Urinary bladder (tissue), 4 donors: Measurements from ENCODE around the gene METTL8. TPM values are rescaled to one million over a fixed set of nuclear protein-coding genes. Genes with fewer than 3 reads are reported as not detected.
A peak's percentile ranks its signal among the peaks of the same experiment; 100 is the strongest.
"Not testable (repeated sequence)": the region's sequence is repeated elsewhere in the genome, so short reads cannot be mapped to it uniquely, and the experiment has no call there.

Experiments used
- DNase-seq: peaks from one replicate; pipeline ENCODE4 v3.0.0-alpha.2; 2015; ENCODE audit errors: extremely low spot score
- H3K27ac ChIP-seq: one replicate; pipeline ENCODE4 v1.5.1; 2013; ENCODE audit warnings: low read depth, mild to moderate bottlenecking, moderate library complexity
- H3K36me3 ChIP-seq: one replicate; pipeline ENCODE4 v1.6.1; 2013; ENCODE audit warnings: mild to moderate bottlenecking, moderate library complexity; ENCODE audit not compliant: insufficient read depth
- H3K4me1 ChIP-seq: one replicate; pipeline ENCODE4 v1.6.1; 2013; ENCODE audit warnings: mild to moderate bottlenecking, moderate library complexity; ENCODE audit not compliant: insufficient read depth
- H3K4me3 ChIP-seq: one replicate; pipeline ENCODE4 v1.5.1; 2013; ENCODE audit warnings: low read depth, low read length
- WGBS: extraction: QIAGEN DNeasy Blood & Tissue Kit; methylation state at CpG from one replicate; pipeline ENCODE4 v1.1.7; 2013; 5-methylcytosine and 5-hydroxymethylcytosine counted together
- polyA plus RNA-seq: library from polyadenylated mRNA; stranded (reverse); fragments of 200-250 nt; gene quantifications from one replicate; pipeline ENCODE4 v1.2.3, GENCODE V29; 2013
- total RNA-seq: library from RNA; depleted of rRNA; stranded (reverse); fragments of >200 nt; gene quantifications from one replicate; pipeline ENCODE4 v1.2.3, GENCODE V29; 2014
- donor health status: healthy with polysubstance abuse.
- donor health status: healthy.

METTL8 gene
- total and polyA plus RNA-seq, 2 donors, result 13.1 to 31.2 TPM

DNA sequence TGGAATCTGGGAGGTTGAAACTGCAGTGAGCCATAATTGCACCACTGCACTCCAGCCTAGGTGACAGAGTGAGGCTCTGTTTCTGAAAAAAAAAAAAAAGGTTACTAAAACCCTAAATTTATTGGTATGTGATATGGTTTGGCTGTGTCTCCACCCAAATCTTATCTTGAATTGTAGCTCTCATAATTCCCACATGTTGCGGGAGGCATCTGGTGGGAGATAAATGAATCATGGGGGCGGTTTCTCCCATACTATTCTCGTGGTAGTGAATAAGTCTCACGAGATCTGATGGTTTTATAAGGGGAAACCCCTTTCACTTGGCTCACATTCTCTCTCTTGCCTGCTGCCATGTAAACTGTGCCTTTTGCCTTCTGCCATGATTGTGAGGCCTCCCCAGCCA lies 19.1 kb downstream of the METTL8 start:
- not testable (repeated sequence) for H3K4me3 ChIP-seq, H3K27ac ChIP-seq, DNase-seq, H3K36me3 ChIP-seq, H3K4me1 ChIP-seq
- WGBS, result 81% methylated on average over 4 of the region's 4 CpGs

DNA sequence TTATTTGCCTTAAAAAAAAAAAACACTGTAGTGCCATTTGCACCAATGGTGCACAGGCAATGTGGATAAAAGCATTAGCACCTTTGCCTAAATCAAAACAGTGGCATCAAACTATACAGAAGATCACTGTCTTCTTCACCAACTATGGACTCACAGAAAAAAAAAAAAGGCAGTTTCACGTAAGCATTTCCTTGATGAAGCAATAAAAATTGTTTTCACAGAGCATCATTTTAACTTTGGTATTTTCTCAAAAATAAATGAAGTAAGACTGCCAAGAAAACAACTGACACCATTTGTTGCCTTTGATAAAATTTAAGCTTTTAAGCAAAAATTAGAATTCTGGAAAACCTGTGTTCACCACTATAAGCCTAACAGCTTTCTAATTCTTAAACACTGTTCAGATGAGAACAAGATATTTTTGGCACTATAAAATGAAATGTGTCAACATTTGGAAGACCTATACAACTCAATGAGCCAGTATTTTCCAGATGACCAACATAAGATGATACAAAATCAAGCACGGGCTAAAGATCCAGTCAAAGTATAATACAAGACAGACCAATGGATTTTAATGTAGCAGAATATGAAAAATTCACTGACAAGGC lies 21.1 kb downstream of the METTL8 start:
- Histone ChIP-seq H3K4me3 (no peak overlapping the region), H3K36me3 (no peaks in the 10 kb centered on the region), H3K4me1 (no peaks in the 10 kb centered on the region), H3K27ac (peak overlapping the region; percentile 10)
- WGBS, result 55% methylated on average over 2 of the region's 2 CpGs
- no peak for DNase-seq

DNA sequence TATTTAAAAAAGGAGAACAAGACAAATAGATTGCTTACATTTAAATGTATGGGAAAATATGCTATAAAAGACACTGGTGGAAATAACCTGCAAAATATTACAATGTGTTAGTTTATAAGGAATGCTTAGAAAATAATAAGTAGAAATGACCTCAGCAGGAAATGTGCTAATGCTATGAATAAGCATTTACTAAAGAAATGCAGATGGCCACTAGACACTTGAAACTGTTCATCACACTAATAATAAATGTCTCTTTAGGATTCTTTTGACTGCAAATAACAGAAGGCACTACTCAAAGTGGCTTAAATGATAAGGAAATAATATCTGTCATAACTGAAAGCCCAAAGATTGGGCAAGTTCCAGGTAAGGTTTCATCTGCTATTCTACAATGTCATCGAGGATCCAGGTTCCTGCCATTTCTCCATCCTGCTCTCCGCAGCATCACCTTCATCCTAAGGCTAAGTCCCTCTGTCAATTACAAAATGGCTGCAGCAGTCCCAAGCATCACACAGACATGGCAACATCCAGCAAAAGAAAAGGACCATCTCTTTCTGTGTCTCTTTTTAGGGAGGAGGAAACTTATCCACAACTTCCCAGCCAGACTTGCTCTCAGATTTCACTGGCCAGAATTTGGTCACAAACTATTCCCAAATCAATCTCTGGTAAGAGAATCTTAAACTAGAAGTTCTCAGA lies 21.9 kb downstream of the METTL8 start:
- H3K4me3 ChIP-seq, result no peak overlapping the region
- no peak overlapping the region for H3K27ac ChIP-seq
- 87% methylated on average over 2 of the region's 2 CpGs for WGBS
- no peaks in the 10 kb centered on the region for H3K36me3 ChIP-seq
- no peak for DNase-seq
- no peaks in the 10 kb centered on the region for H3K4me1 ChIP-seq

DNA sequence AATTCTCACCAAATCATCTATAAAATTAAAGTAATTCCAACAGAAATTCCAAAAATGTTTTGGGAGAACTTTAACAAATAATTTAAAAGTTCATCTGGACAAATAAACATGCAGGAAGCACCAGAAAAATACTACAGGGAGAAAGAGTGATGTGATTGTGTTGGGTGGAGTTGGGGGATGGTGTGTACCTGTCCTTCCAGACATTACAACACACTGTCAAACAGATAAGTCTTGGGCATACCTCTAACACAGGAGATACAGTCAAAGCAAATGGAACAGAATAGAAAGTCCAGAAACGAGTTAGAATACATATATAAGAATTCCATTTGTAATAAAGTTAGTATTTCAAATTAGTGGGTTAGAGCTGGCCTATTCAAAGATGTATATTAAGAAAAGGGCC lies 22.6 kb downstream of the METTL8 start:
- WGBS, result 81% methylated on average over 1 of the region's 1 CpG
- Histone ChIP-seq H3K36me3 (no peaks in the 10 kb centered on the region), H3K4me1 (no peaks in the 10 kb centered on the region), H3K4me3 (no peak overlapping the region), H3K27ac (no peak overlapping the region)
- DNase-seq, result no peak

DNA sequence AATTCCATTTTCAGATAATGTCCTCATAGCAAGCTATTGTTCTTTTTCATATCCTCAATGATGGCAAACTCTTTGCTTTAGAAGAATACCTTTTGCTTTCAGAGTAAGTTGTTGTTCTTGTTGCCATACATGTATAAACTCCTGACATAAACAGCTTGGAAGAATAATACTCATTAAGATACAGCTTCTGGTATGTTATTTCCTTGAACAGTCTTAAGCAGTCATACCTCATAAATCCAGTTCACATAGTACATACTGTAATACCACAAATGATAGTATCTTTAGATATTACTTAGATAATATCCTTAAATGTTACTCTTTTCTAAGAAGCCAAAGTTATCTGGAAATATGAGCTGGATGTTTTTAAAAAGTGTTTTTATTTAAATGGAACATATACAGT lies 23.2 kb downstream of the METTL8 start:
- Histone ChIP-seq H3K27ac (no peak overlapping the region), H3K4me3 (no peak overlapping the region), H3K4me1 (no peaks in the 10 kb centered on the region), H3K36me3 (no peaks in the 10 kb centered on the region)
- DNase-seq, result no peak

DNA sequence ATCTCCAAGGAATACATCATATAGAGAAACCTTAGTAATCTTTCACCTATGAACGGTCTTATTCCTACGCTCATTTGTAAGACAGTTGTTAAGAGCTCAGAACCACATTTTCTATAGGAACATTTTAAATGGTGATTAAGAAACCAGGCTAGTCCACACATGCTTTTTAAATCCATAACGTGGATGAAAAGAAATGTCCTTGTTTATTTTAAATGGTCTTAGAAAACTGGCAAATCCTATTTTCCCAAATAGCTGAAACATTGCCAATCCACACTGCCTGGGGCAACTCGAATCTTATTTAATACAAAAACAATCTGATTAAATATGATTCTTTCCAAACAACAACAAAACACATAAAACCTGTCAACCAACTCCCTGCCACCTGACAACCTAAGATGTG lies 23.7 kb downstream of the METTL8 start:
- DNase-seq, result no peak
- WGBS, result 55% methylated on average over 4 of the region's 4 CpGs

DNA sequence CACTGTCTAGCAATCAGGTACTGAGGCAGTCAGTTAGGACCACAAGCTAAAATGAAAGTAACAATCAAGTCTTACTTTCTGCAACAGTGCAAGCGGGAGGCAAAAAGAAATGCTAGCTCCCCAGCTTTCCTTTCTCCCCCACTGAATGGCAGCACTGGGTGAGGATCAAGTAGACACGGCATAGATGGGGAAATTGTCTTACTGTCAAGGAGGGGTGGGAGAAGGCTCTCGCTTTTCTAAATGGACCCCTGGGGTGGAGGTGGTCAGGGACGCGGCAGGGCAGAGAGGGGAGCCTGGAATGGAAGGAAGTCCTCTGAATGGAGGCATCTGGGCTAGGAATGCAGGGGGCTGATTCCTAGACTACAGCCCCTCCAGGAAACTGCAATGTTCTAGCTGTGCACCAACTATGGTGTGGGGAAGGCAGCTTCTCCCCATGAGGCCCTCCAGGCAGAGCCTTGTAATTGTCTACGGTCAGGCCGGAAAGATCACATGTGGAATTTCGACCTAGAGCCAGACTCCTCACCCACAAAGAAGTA lies 24.3 kb downstream of the METTL8 start:
- Histone ChIP-seq H3K36me3 (no peaks in the 10 kb centered on the region), H3K27ac (no peak overlapping the region), H3K4me3 (no peak overlapping the region), H3K4me1 (no peaks in the 10 kb centered on the region)
- WGBS, result 62% methylated on average over 8 of the region's 8 CpGs
- DNase-seq, result no peak

More for the DNA sequence above, 23.7 kb downstream of the METTL8 start:
- Histone ChIP-seq H3K27ac (no peak overlapping the region), H3K4me3 (no peak overlapping the region), H3K4me1 (no peaks in the 10 kb centered on the region), H3K36me3 (no peaks in the 10 kb centered on the region)

DNA sequence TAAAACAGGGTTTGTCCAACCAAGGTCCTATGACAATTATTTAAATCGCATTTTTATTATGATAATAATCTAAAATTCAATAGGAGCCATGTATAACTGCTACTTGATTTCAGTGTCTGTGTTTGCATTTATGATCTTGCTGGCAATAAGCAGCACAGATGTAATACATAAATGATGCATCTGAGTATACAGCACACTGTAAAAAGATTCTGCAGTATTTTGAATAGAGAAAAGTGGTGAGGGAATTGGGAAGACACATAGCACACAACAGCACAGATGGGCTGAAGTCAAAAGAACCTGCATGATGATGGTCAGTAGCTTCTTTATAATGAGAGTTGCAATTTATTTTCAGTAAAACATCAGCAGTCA lies 26.1 kb downstream of the METTL8 start:
- Histone ChIP-seq H3K36me3 (no peaks in the 10 kb centered on the region), H3K4me1 (no peaks in the 10 kb centered on the region), H3K27ac (no peak overlapping the region), H3K4me3 (no peak overlapping the region)
- 96% methylated on average over 1 of the region's 1 CpG for WGBS
- DNase-seq, result no peak

DNA sequence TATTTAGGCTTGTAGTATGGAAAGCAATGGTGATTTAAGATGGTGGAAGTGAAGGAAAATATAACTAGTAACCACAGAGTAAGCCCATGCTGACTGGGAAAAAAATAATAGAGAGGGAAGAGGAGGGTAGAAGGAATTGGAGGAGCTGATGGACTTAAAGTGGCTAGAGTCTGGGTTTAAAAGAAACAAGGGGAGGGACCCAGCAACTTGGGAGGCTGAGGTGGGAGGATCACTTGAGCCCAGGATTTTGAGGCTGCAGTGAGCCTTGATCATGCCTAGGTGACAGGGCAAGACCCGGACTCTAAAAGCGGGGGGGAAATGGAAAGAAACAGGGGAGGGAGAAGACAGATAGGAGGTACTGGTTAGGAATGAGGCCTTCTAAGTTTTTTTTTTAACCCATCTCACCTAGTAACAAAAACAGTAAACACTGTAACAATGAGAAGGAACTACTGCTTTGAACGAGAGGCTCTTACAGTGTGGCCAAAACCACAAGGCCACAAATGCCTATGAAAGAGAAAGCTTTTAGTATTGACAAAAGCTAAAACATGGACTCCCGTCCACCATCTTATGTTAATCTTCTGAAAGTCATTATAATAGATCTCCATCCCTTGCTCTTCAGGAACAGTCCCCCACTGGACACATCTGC lies 26.6 kb downstream of the METTL8 start:
- DNase-seq, result no peak
- no peak overlapping the region for H3K4me3 ChIP-seq
- 96% methylated on average over 4 of the region's 4 CpGs for WGBS

DNA sequence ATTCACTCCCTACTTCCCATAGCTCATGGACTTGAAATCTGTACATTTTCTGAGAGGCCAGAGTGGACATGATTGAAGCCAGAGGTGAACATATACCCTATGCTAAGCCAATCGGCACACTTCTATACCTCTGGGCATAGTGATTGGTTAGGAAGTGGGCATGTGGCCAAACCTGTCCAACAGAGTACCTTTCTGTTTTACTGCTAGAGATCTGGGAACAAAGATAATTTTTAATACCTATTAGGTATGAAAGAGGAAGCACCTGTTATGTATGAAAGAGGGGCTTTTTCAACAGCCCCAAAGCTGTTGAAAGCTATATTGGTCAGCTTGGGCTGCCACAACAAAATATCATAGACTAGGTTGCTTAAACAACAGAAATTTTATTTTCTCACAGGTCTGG lies 27.7 kb downstream of the METTL8 start:
- no peaks in the 10 kb centered on the region for H3K36me3 ChIP-seq
- H3K27ac ChIP-seq, result no peak overlapping the region
- 86% methylated on average over 1 of the region's 1 CpG for WGBS
- DNase-seq, result no peak
- H3K4me1 ChIP-seq, result no peaks in the 10 kb centered on the region
- no peak overlapping the region for H3K4me3 ChIP-seq

More for the DNA sequence above, 26.6 kb downstream of the METTL8 start:
- Histone ChIP-seq H3K27ac (no peak overlapping the region), H3K36me3 (no peaks in the 10 kb centered on the region), H3K4me1 (no peaks in the 10 kb centered on the region)

DNA sequence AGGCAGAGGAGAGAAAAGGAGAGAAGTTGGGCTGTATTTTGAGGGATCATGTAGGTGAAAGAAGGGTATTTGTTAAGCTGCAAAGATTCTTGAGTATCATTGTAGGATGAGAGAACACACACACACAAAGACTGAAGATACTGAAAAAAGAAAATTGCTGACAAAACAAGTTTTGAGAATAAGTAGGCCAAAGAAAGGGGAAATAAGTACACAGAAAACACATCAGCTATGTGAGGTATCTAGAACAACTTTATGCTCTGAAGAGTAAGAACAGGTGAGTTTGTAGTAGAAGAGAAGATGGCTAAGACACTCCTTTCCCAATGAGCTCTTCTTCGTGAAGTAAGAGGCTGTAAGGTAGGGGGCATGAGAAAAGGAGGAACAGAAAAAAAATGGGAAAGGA lies 28.2 kb downstream of the METTL8 start:
- Histone ChIP-seq H3K4me1 (no peaks in the 10 kb centered on the region), H3K36me3 (no peaks in the 10 kb centered on the region), H3K4me3 (no peak overlapping the region), H3K27ac (no peak overlapping the region)
- no peak for DNase-seq
- WGBS, result 97% methylated on average over 1 of the region's 1 CpG

DNA sequence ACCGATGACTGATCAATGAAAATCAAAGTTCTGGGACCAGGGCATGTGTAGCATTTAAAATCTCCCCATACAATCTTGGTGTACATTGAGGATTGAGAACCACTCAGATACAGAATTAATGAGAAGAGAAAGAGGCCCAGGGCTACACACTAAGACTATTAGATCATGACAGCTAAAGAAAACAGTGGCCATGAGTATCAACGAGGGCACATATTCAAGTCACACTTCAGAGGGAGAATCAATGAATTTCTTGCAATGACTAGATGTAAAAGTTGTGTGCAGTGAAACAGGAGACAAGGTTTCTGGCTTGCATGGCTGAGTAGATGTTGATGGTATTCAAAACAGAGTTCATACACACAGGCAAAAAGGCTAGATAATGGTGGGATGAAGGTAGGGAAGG lies 29.1 kb downstream of the METTL8 start:
- no peak overlapping the region for H3K4me3 ChIP-seq
- no peak for DNase-seq

DNA sequence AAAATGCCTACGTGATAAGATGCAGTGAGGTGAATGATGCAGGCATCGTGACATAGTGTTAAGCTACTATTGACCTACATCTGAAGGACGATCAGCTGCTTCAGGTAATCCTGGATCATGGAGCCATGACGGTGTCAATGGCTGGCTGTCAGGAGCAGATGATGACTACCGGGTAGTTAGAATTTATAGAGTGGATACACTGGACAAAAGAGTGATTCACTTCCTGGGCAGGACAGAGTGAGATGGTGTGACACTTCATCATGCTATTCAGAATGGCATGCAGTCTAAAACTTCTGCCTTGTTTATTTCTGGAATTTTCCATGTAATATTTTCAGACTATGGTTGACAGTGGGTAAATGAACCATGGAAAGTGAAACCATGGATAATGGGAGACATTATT lies 29.5 kb downstream of the METTL8 start:
- DNase-seq, result no peak

More for the DNA sequence above, 29.1 kb downstream of the METTL8 start:
- WGBS, result 96% methylated on average over 2 of the region's 2 CpGs
- no peaks in the 10 kb centered on the region for H3K36me3 ChIP-seq
- H3K27ac ChIP-seq, result no peak overlapping the region
- no peaks in the 10 kb centered on the region for H3K4me1 ChIP-seq

More for the DNA sequence above, 29.5 kb downstream of the METTL8 start:
- no peak overlapping the region for H3K27ac ChIP-seq
- peaks cover 1% of the 10 kb centered on the region for H3K36me3 ChIP-seq
- no peaks in the 10 kb centered on the region for H3K4me1 ChIP-seq
- H3K4me3 ChIP-seq, result no peak overlapping the region
- 82% methylated on average over 5 of the region's 5 CpGs for WGBS
